PC-3 (cell line): ENCODE results near the gene CNRIP1. TPM values are rescaled to one million over a fixed set of nuclear protein-coding genes. Genes with fewer than 3 reads are reported as not detected.

Source experiments
- ATAC-seq: fragments of 200-7000 bp; cut with Tn5 transposase; 2 replicates; pipeline ENCODE4 v1.9.1; 2020; ENCODE audit warnings: mild to moderate bottlenecking, moderate library complexity
- BruUV-seq: library from RNA; stranded (reverse); fragments of 400-500 nt; replicated peaks from 2 replicates; lab custom pipeline; 2021; lab: Mats Ljungman, UMichigan
- CTCF ChIA-PET: fragments of 300-600 bp; sonication (Branson Sonifier 250); formaldehyde crosslinking; loops from one replicate; lab custom pipeline; 2022; ENCODE audit warnings: antibody characterized with exemption; lab: Charles Lee
- POLR2A ChIA-PET: fragments of 300-600 bp; sonication (Branson Sonifier 250); formaldehyde crosslinking; loops from one replicate; lab custom pipeline; 2022; ENCODE audit warnings: antibody characterized with exemption; ENCODE audit not compliant: unreplicated experiment; lab: Charles Lee
- DNase-seq: peaks from one replicate; pipeline ENCODE4 v3.0.0-alpha.2; 2015
- H2AFZ ChIP-seq: fragments of 300-600 bp; sonication (generic); 2 replicates; pipeline ENCODE4 v1.6.0; 2016; ENCODE audit warnings: antibody characterized with exemption, low read length
- H3F3A ChIP-seq: fragments of 300-600 bp; sonication (generic); one replicate; pipeline ENCODE4 v1.6.0; 2017; ENCODE audit warnings: antibody characterized with exemption, low read length, control low read depth, mild to moderate bottlenecking; ENCODE audit not compliant: unreplicated experiment
- H3K27ac ChIP-seq: fragments of 300-600 bp; sonication (generic); 2 replicates; pipeline ENCODE4 v1.5.1; 2016; ENCODE audit warnings: mild to moderate bottlenecking, low read length
- H3K27me3 ChIP-seq: fragments of 300-600 bp; sonication (generic); 2 replicates; pipeline ENCODE4 v1.6.1; 2016; ENCODE audit warnings: low read length, mixed read lengths
- H3K36me3 ChIP-seq: fragments of 300-600 bp; sonication (generic); 2 replicates; pipeline ENCODE4 v1.6.1; 2016; ENCODE audit warnings: low read depth, mixed run types, low read length, mixed read lengths
- H3K4me1 ChIP-seq: fragments of 300-600 bp; sonication (generic); 2 replicates; pipeline ENCODE4 v1.5.1; 2016; ENCODE audit warnings: low read length; ENCODE audit not compliant: insufficient read depth
- H3K4me2 ChIP-seq: fragments of 300-600 bp; sonication (generic); 2 replicates; pipeline ENCODE4 v1.6.0; 2016; ENCODE audit warnings: low read length
- H3K4me3 ChIP-seq: fragments of 300-600 bp; sonication (generic); 2 replicates; pipeline ENCODE4 v1.5.1; 2016; ENCODE audit warnings: mild to moderate bottlenecking, low read length, mixed read lengths
- H3K79me2 ChIP-seq: fragments of 300-600 bp; sonication (generic); 2 replicates; pipeline ENCODE4 v1.6.1; 2017; ENCODE audit warnings: low read length, mixed read lengths
- H3K9ac ChIP-seq: fragments of 300-600 bp; sonication (generic); 2 replicates; pipeline ENCODE4 v1.6.0; 2016; ENCODE audit warnings: mild to moderate bottlenecking, low read length
- H3K9me2 ChIP-seq: fragments of 300-600 bp; sonication (generic); replicated peaks from 2 replicates; pipeline ENCODE4 v1.6.1; 2016; ENCODE audit warnings: mixed run types, low read length, mixed read lengths
- H3K9me3 ChIP-seq: fragments of 300-600 bp; sonication (generic); 2 replicates; pipeline ENCODE4 v1.6.1; 2016; ENCODE audit warnings: low read length, mixed read lengths
- H4K20me1 ChIP-seq: fragments of 300-600 bp; sonication (generic); 2 replicates; pipeline ENCODE4 v1.6.1; 2016; ENCODE audit warnings: low read length, mixed read lengths
- EZH2 ChIP-seq: fragments of 300-600 bp; sonication (generic); IDR thresholded peaks from one replicate; pipeline ENCODE4 v1.6.1; 2017; ENCODE audit warnings: antibody characterized with exemption, mild to moderate bottlenecking, low read length; ENCODE audit not compliant: unreplicated experiment
- EZH2phosphoT487 ChIP-seq: fragments of 300-600 bp; sonication (generic); IDR thresholded peaks from 2 replicates; pipeline ENCODE4 v1.6.1; 2018; ENCODE audit warnings: mild to moderate bottlenecking, antibody characterized with exemption, low read length, borderline replicate concordance
- intact Hi-C: fragments of 100-400 bp; cut with micrococcal nuclease; formaldehyde crosslinking; loops from 2 replicates; pipeline ENCODE4 v1.9.0; 2023
- total RNA-seq: library from RNA; depleted of rRNA; stranded (reverse); fragments of >200 nt; gene quantifications from 2 replicates; pipeline ENCODE4 v1.2.3, GENCODE V29; 2014
- TF ChIP-seq, protein P1 (sequence below): fragments of 300-600 bp; sonication (generic); conservative IDR thresholded peaks from 2 replicates; pipeline ENCODE4 v1.5.1; 2017; ENCODE audit warnings: antibody characterized with exemption, low read depth, mild to moderate bottlenecking, low read length

The CNRIP1 gene
- total RNA-seq, 1 experiment from 2014 or later = 11.7 TPM

DNA sequence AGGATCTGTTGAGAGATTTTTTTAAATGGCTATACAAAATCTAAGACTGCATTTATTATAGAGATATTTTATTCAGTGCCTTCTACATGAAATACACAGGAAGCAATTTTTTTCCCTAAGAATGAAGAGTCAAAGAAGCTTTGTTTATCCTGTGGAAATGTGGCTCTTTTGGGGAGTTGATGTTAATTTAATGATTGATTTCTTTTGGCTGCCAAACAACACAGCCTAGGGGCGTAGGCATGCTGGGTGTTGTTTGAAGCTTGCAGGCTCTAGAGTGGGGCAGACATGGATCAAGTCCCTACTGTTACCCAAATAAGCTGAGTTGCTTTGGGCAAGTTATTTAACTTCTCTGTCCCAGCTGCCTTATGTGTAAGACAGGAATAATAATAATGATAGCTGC, 24.3 kb upstream of the CNRIP1 start:
- no TSS peak for BruUV-seq
- Histone ChIP-seq H4K20me1 (no peaks in the 10 kb centered on the region), H3K79me2 (no peaks in the 10 kb centered on the region), H3K9ac (no peak overlapping the region), H3K4me1 (peaks cover 17% of the 10 kb centered on the region), H3K4me2 (peak overlapping the region; percentile 10; the same call in 1 of the 2 replicates), H3K27me3 (no peaks in the 10 kb centered on the region), H3K27ac (no peak overlapping the region), H3K9me2 (no peaks in the 10 kb centered on the region), H3F3A (no peaks in the 10 kb centered on the region), H3K9me3 (no peaks in the 10 kb centered on the region), H3K4me3 (no peak overlapping the region), H2AFZ (0 out of 2 replicates have a peak overlapping the region, but pooled peaks have one; percentile 25), H3K36me3 (no peaks in the 10 kb centered on the region)
- peak; percentile 31 for DNase-seq
- ChIA-PET CTCF (no interaction called here), POLR2A (no interaction called here)
- no peak for ATAC-seq
- intact Hi-C loops = no loop called here
- TF ChIP-seq EZH2phosphoT487 = no peak
- no peak for TF ChIP-seq EZH2
- TF ChIP-seq, protein P1, sequence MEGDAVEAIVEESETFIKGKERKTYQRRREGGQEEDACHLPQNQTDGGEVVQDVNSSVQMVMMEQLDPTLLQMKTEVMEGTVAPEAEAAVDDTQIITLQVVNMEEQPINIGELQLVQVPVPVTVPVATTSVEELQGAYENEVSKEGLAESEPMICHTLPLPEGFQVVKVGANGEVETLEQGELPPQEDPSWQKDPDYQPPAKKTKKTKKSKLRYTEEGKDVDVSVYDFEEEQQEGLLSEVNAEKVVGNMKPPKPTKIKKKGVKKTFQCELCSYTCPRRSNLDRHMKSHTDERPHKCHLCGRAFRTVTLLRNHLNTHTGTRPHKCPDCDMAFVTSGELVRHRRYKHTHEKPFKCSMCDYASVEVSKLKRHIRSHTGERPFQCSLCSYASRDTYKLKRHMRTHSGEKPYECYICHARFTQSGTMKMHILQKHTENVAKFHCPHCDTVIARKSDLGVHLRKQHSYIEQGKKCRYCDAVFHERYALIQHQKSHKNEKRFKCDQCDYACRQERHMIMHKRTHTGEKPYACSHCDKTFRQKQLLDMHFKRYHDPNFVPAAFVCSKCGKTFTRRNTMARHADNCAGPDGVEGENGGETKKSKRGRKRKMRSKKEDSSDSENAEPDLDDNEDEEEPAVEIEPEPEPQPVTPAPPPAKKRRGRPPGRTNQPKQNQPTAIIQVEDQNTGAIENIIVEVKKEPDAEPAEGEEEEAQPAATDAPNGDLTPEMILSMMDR = no peak

DNA sequence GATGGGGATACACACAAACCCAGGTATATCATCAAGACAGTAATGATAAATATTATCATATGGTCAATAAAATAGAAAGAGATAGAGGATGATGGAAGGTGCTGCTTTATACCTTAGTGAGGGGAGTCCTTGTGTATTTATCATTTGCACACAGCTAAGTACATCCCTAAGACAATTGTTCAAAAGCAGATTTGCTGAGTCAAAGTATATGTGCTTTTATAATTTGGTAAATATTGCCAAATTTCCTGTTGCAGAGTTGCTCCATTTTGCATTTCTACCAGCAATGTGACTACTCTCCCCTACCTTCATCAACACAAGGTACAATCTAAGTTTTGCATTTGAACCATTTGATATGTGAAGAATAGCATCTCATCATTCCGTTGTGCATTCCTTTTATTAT, 22.7 kb upstream of the CNRIP1 start:
- Histone ChIP-seq H3F3A (no peaks in the 10 kb centered on the region), H2AFZ (no peak overlapping the region), H3K4me1 (peaks cover 24% of the 10 kb centered on the region), H3K36me3 (no peaks in the 10 kb centered on the region), H3K4me2 (no peak overlapping the region), H3K9ac (no peak overlapping the region), H3K9me3 (no peaks in the 10 kb centered on the region), H3K79me2 (no peaks in the 10 kb centered on the region), H4K20me1 (no peaks in the 10 kb centered on the region), H3K9me2 (no peaks in the 10 kb centered on the region), H3K27me3 (no peaks in the 10 kb centered on the region), H3K4me3 (no peak overlapping the region), H3K27ac (no peak overlapping the region)
- intact Hi-C loops = no loop called here
- no peak for ATAC-seq
- ChIA-PET POLR2A (no interaction called here), CTCF (no interaction called here)
- DNase-seq = no peak
- TF ChIP-seq, protein P1 = no peak
- TF ChIP-seq EZH2phosphoT487 (no peak), EZH2 (no peak)
- no TSS peak for BruUV-seq

DNA sequence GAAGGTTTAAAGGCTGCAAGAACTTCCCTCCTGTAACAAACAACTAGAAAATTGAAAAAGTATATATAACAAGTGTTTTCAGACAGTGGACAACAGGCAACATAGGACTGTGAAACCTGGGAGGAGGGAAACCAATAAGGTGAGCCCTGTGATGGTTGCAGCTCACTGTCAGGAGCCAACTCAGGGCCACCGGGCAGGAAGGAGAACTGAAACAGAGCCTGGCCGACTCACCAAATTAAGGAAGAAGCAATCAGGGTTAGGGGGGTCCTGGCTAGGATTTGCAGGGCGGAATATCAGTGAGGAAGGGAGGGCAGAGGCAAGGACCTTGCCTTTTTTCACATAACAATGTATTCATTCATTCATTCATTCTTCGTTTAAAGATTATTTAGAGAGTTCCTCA, 21.8 kb upstream of the CNRIP1 start:
- ChIA-PET POLR2A (no interaction called here), CTCF (no interaction called here)
- Histone ChIP-seq H3K9ac (no peak overlapping the region), H3K4me1 (peaks cover 33% of the 10 kb centered on the region), H3K9me3 (no peaks in the 10 kb centered on the region), H3F3A (no peaks in the 10 kb centered on the region), H3K27me3 (no peaks in the 10 kb centered on the region), H3K4me3 (no peak overlapping the region), H4K20me1 (no peaks in the 10 kb centered on the region), H3K4me2 (no peak overlapping the region), H3K27ac (no peak overlapping the region), H3K79me2 (no peaks in the 10 kb centered on the region), H3K36me3 (no peaks in the 10 kb centered on the region), H2AFZ (no peak overlapping the region), H3K9me2 (no peaks in the 10 kb centered on the region)
- ATAC-seq = no peak
- TF ChIP-seq EZH2 (no peak), EZH2phosphoT487 (no peak)
- TF ChIP-seq, protein P1 = no peak
- intact Hi-C loops = no loop called here
- no TSS peak for BruUV-seq
- DNase-seq = no peak
